Measurements from ENCODE around the gene SLC9A7. TPM values are rescaled to one million over a fixed set of nuclear protein-coding genes. Genes with fewer than 3 reads are reported as not detected.

The SLC9A7 gene
- total RNA-seq, 2 experiments from 2014 or later = 2.2 to 3.2 TPM

DNA sequence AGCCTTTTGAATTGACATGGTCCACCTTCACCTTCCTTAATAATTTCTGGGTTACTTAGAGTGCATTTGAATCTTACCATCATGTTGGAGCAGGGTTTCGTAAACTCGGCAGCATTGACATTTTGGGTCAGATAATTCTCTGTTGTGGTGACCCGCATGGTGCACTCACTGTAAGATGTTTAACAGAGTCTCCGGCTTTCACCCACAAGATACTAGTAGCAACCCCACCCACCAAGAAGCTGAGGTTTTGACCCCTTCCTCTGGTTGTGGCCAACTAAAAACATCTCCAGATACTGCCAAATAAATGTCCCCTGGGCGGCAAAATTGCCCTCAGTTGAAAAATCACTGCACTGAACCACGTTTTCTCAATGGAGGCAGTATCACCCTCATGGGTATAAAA is 122.7 kb downstream of the SLC9A7 start:
- H3K4me1 Mint-ChIP-seq (ENCODE audit: low read depth) = peaks cover 8% of the 10 kb centered on the region
- Histone ChIP-seq H3K9me3 (ENCODE audit: control insufficient read depth in 1 of 2, insufficient read depth in 1 of 2, low read length in 2 of 2) (no peaks in the 10 kb centered on the region), H3K27me3 (ENCODE audit: control insufficient read depth in 1 of 2, insufficient read depth in 2 of 2, low read length in 2 of 2) (no peaks in the 10 kb centered on the region), H3K4me3 (ENCODE audit: low read length) (no peak overlapping the region), H3K27ac (ENCODE audit: low read depth in 1 of 2, low read length in 2 of 2) (no peak overlapping the region), H3K4me1 (ENCODE audit: insufficient read depth, low read length) (no peaks in the 10 kb centered on the region), H3K36me3 (ENCODE audit: insufficient read depth, low read length) (no peaks in the 10 kb centered on the region)
- TF ChIP-seq, protein P1, sequence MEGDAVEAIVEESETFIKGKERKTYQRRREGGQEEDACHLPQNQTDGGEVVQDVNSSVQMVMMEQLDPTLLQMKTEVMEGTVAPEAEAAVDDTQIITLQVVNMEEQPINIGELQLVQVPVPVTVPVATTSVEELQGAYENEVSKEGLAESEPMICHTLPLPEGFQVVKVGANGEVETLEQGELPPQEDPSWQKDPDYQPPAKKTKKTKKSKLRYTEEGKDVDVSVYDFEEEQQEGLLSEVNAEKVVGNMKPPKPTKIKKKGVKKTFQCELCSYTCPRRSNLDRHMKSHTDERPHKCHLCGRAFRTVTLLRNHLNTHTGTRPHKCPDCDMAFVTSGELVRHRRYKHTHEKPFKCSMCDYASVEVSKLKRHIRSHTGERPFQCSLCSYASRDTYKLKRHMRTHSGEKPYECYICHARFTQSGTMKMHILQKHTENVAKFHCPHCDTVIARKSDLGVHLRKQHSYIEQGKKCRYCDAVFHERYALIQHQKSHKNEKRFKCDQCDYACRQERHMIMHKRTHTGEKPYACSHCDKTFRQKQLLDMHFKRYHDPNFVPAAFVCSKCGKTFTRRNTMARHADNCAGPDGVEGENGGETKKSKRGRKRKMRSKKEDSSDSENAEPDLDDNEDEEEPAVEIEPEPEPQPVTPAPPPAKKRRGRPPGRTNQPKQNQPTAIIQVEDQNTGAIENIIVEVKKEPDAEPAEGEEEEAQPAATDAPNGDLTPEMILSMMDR (IDR thresholded peaks at IDR 0.05) = no peak
- H3K27ac Mint-ChIP-seq = no peak overlapping the region
- no peak overlapping the region for H3K4me3 Mint-ChIP-seq
- POLR2A ChIA-PET = interaction anchor here (1.1 kb wide), 1 partner anchor 62 kb away, joined by 4 read pairs; no protein-coding TSS in a partner anchor
- peak in 1 of 14 experiments; percentile 28 for DNase-seq
- intact Hi-C loops (cut with DNase I, micrococcal nuclease) = no loop called here
- ATAC-seq (ENCODE audit: poor library complexity) = no peak
- CTCF ChIA-PET = no interaction called here
- no peaks in the 10 kb centered on the region for H3K36me3 Mint-ChIP-seq (ENCODE audit: low read depth)
- H3K27me3 Mint-ChIP-seq = no peaks in the 10 kb centered on the region
- H3K9me3 Mint-ChIP-seq = no peaks in the 10 kb centered on the region

DNA sequence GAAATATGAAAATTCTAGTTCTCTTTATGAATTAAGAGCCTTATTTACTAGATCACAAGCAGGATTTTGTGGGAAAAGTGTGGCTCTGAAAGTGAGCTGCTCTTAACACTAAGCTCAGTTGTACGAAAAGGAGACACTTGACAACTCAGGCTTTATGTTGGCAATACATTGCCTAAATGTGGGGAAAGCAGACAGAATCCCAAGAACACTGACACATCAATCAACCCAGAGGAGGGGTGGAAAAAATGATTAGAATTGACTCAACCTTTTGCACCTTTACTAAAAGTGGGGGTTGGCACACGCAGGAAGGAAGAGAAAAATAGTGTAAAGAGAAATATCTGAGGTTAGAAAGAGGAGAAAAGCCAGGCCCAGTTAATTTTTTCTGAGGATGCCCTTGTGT is 123.7 kb downstream of the SLC9A7 start:
- H3K27ac Mint-ChIP-seq = no peak overlapping the region
- no peaks in the 10 kb centered on the region for H3K27me3 Mint-ChIP-seq
- H3K27ac ChIP-seq (ENCODE audit: low read depth in 1 of 2, low read length in 2 of 2) = no peak overlapping the region

DNA sequence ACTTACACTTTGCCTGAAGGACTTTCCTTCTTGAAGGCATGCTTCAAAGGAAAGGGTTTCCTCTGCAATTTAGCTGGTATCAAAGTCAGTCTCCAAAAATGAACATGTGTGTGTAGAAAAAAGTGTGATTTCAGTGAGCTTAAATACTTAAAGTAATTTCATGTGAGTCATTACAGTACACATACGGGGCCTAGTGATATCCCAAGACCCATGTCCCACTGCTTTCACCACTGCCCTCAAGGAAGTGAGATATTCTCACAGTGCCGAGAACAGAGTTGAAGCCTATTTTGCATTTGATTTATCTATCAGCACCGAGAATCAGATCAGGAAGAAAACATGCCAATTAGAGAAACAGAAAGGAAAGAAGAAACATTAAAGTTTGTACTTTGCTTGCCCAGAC is 124.3 kb downstream of the SLC9A7 start:
- Histone ChIP-seq H3K9me3 (ENCODE audit: control insufficient read depth in 1 of 2, insufficient read depth in 1 of 2, low read length in 2 of 2) (no peaks in the 10 kb centered on the region), H3K27me3 (ENCODE audit: control insufficient read depth in 1 of 2, insufficient read depth in 2 of 2, low read length in 2 of 2) (no peaks in the 10 kb centered on the region), H3K4me1 (ENCODE audit: insufficient read depth, low read length) (no peaks in the 10 kb centered on the region), H3K27ac (ENCODE audit: low read depth in 1 of 2, low read length in 2 of 2) (no peak overlapping the region), H3K36me3 (ENCODE audit: insufficient read depth, low read length) (no peaks in the 10 kb centered on the region), H3K4me3 (ENCODE audit: low read length) (no peak overlapping the region)
- H3K36me3 Mint-ChIP-seq (ENCODE audit: low read depth) = no peaks in the 10 kb centered on the region
- peaks cover 8% of the 10 kb centered on the region for H3K4me1 Mint-ChIP-seq (ENCODE audit: low read depth)
- ChIA-PET POLR2A (no interaction called here), CTCF (no interaction called here)
- no peak overlapping the region for H3K4me3 Mint-ChIP-seq
- no peaks in the 10 kb centered on the region for H3K27me3 Mint-ChIP-seq
- H3K27ac Mint-ChIP-seq = no peak overlapping the region
- TF ChIP-seq, protein P1 (IDR thresholded peaks at IDR 0.05) = no peak
- intact Hi-C loops (cut with DNase I, micrococcal nuclease) = no loop called here
- DNase-seq (no peak), ATAC-seq (ENCODE audit: poor library complexity) (no peak)
- no peaks in the 10 kb centered on the region for H3K9me3 Mint-ChIP-seq

More for the DNA sequence above, 123.7 kb downstream of the SLC9A7 start:
- TF ChIP-seq, protein P1 (IDR thresholded peaks at IDR 0.05) = no peak
- H3K4me1 ChIP-seq (ENCODE audit: insufficient read depth, low read length) = no peaks in the 10 kb centered on the region
- ChIA-PET CTCF (no interaction called here), POLR2A (interaction anchor here (1.1 kb wide), 1 partner anchor 61 kb away, joined by 4 read pairs; no protein-coding TSS in a partner anchor)
- Mint-ChIP-seq H3K4me3 (no peak overlapping the region), H3K4me1 (ENCODE audit: low read depth) (peaks cover 8% of the 10 kb centered on the region), H3K36me3 (ENCODE audit: low read depth) (no peaks in the 10 kb centered on the region), H3K9me3 (no peaks in the 10 kb centered on the region)
- no peaks in the 10 kb centered on the region for H3K27me3 ChIP-seq (ENCODE audit: control insufficient read depth in 1 of 2, insufficient read depth in 2 of 2, low read length in 2 of 2)
- ATAC-seq (ENCODE audit: poor library complexity) (no peak), DNase-seq (no peak)
- intact Hi-C loops (cut with DNase I, micrococcal nuclease) = no loop called here
- no peak overlapping the region for H3K4me3 ChIP-seq (ENCODE audit: low read length)
- H3K36me3 ChIP-seq (ENCODE audit: insufficient read depth, low read length) = no peaks in the 10 kb centered on the region
- no peaks in the 10 kb centered on the region for H3K9me3 ChIP-seq (ENCODE audit: control insufficient read depth in 1 of 2, insufficient read depth in 1 of 2, low read length in 2 of 2)
